ENCODE results near the gene TMEM164. TPM values are rescaled to one million over a fixed set of nuclear protein-coding genes. Genes with fewer than 3 reads are reported as not detected.

The TMEM164 gene
- total and polyA plus RNA-seq, 10 of the 15 experiments (the other 5 are each of a cell fraction or from before 2014, with no cell fraction given) = 0.61 to 18.3 (median 7.0) TPM

- TF ChIP-seq EZH2 (IDR thresholded peaks at IDR 0.05; ENCODE audit: borderline replicate concordance, control insufficient read depth, low read depth, low read length) (no peak), HDAC2 (IDR thresholded peaks at IDR 0.05) (no peak), SPI1 (IDR thresholded peaks at IDR 0.05; ENCODE audit: borderline replicate concordance, insufficient read depth, low read depth, low read length) (no peak), FOXK2 (IDR thresholded peaks at IDR 0.05) (no peak), ZNF622 (IDR thresholded peaks at IDR 0.05) (no peak), WRNIP1 (IDR thresholded peaks at IDR 0.05; ENCODE audit: borderline replicate concordance, low read depth, low read length) (no peak), MAX (IDR thresholded peaks at IDR 0.05; ENCODE audit: low read depth, low read length) (no peak), ESRRA (IDR thresholded peaks at IDR 0.05; ENCODE audit: low read length) (no peak), ZBTB40 (IDR thresholded peaks at IDR 0.05; ENCODE audit: borderline replicate concordance) (no peak), EP300 (IDR thresholded peaks at IDR 0.05; ENCODE audit: borderline replicate concordance in 1 of 2, control insufficient read depth in 1 of 2, low read depth in 2 of 2, low read length in 2 of 2) (no peak), ETV6 (conservative IDR thresholded peaks at IDR 0.05 in 1 of 2, IDR thresholded peaks at IDR 0.05 in 1 of 2; ENCODE audit: borderline replicate concordance in 1 of 2, low read depth in 1 of 2) (no peak), POLR2AphosphoS5 (IDR thresholded peaks at IDR 0.05; ENCODE audit: low read length) (no peak), ELK1 (IDR thresholded peaks at IDR 0.05; ENCODE audit: low read depth, low read length) (no peak)
- TF ChIP-seq, protein P1, sequence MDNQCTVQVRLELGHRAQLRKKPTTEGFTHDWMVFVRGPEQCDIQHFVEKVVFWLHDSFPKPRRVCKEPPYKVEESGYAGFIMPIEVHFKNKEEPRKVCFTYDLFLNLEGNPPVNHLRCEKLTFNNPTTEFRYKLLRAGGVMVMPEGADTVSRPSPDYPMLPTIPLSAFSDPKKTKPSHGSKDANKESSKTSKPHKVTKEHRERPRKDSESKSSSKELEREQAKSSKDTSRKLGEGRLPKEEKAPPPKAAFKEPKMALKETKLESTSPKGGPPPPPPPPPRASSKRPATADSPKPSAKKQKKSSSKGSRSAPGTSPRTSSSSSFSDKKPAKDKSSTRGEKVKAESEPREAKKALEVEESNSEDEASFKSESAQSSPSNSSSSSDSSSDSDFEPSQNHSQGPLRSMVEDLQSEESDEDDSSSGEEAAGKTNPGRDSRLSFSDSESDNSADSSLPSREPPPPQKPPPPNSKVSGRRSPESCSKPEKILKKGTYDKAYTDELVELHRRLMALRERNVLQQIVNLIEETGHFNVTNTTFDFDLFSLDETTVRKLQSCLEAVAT (IDR thresholded peaks at IDR 0.05) = no peak
- TF ChIP-seq, protein P2, sequence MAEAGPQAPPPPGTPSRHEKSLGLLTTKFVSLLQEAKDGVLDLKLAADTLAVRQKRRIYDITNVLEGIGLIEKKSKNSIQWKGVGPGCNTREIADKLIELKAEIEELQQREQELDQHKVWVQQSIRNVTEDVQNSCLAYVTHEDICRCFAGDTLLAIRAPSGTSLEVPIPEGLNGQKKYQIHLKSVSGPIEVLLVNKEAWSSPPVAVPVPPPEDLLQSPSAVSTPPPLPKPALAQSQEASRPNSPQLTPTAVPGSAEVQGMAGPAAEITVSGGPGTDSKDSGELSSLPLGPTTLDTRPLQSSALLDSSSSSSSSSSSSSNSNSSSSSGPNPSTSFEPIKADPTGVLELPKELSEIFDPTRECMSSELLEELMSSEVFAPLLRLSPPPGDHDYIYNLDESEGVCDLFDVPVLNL (IDR thresholded peaks at IDR 0.05; ENCODE audit: low read depth, low read length) = no peak
Observed at GRCh38 chrX:110015032-110015431, 12.1 kb downstream of the TMEM164 start (continued).

Data from GM12878 (cell line).